GM12878 (cell line): ENCODE results near the gene MAP7. TPM values are rescaled to one million over a fixed set of nuclear protein-coding genes. Genes with fewer than 3 reads are reported as not detected.

Experiments
- ATAC-seq: fragments of 200-7000 bp; cut with Tn5 transposase; 3 replicates; pipeline ENCODE4 v1.9.1; 2020; ENCODE audit warnings: mild to moderate bottlenecking, moderate library complexity
- BruUV-seq: library from RNA; stranded (reverse); fragments of 400-500 nt; replicated peaks from 2 replicates; lab custom pipeline; 2021; lab: Mats Ljungman, UMichigan
- CTCF ChIA-PET: fragments of 300-600 bp; sonication (Branson Sonifier 250); formaldehyde crosslinking; extraction: SDS; loops from one replicate; lab custom pipeline; 2021; ENCODE audit warnings: inconsistent platforms; lab: Yijun Ruan, JAX
- POLR2A ChIA-PET: fragments of 350-600 bp; formaldehyde crosslinking; extraction: SDS; loops from one replicate; lab custom pipeline; 2021; ENCODE audit warnings: inconsistent platforms; lab: Charles Lee
- RAD21 ChIA-PET: fragments of 300-600 bp; sonication (Branson Sonifier 250); formaldehyde crosslinking; loops from one replicate; lab custom pipeline; 2023; ENCODE audit warnings: antibody characterized with exemption; ENCODE audit not compliant: unreplicated experiment; lab: Charles Lee
- SMC1A ChIA-PET: fragments of 300-600 bp; sonication (Branson Sonifier 250); formaldehyde crosslinking; loops from one replicate; lab custom pipeline; 2023; ENCODE audit not compliant: unreplicated experiment, uncharacterized antibody; lab: Charles Lee
- DNase-seq: peaks from one replicate; pipeline ENCODE4 v3.0.0-alpha.2; 2011; ENCODE audit warnings: low read depth, low spot score
- FAIRE-seq: peaks from 3 replicates; lab custom pipeline; 2011; peaks lifted over from hg19 to GRCh38; lab: Jason Lieb, UNC
- H2AFZ ChIP-seq: 2 replicates; pipeline ENCODE4 v1.6.0; 2011; ENCODE audit warnings: low read depth, low read length, control low read depth; ENCODE audit not compliant: control insufficient read depth
- H3K27ac ChIP-seq: 2 replicates; pipeline ENCODE4 v1.5.1; 2011; ENCODE audit warnings: control low read depth; ENCODE audit not compliant: control insufficient read depth, insufficient read depth
- H3K27me3 ChIP-seq, 2 experiments: replicated peaks in 1 of 2; 2 replicates each; pipeline versions ENCODE4 v1.6.0 to v1.6.1; 2011; ENCODE audit warnings: low read length in 1 of 2; ENCODE audit not compliant: control insufficient read depth in 2 of 2, insufficient read depth in 2 of 2
- H3K36me3 ChIP-seq, 2 experiments: 2 replicates each; pipeline ENCODE4 v1.5.1; 2011; ENCODE audit warnings: low read length in 1 of 2; ENCODE audit not compliant: control insufficient read depth in 2 of 2, insufficient read depth in 2 of 2
- H3K4me1 ChIP-seq: 2 replicates; pipeline ENCODE4 v1.6.1; 2011; ENCODE audit warnings: mild to moderate bottlenecking, low read length, moderate library complexity, mixed read lengths; ENCODE audit not compliant: control insufficient read depth, insufficient read depth
- H3K4me2 ChIP-seq: 2 replicates; pipeline ENCODE4 v1.6.0; 2011; ENCODE audit warnings: control low read depth; ENCODE audit not compliant: control insufficient read depth, insufficient read depth
- H3K4me3 ChIP-seq: fragments of 200-600 bp; sonication (generic); 2 replicates; pipeline ENCODE4 v1.5.1; 2016
- H3K79me2 ChIP-seq: 2 replicates; pipeline ENCODE4 v1.6.0; 2011; ENCODE audit warnings: low read length; ENCODE audit not compliant: control insufficient read depth, insufficient read depth
- H3K9ac ChIP-seq: 2 replicates; pipeline ENCODE4 v1.8.0; 2011; ENCODE audit warnings: low read length, control low read depth, mixed read lengths; ENCODE audit not compliant: control insufficient read depth, insufficient read depth
- H3K9me3 ChIP-seq: replicated peaks from 3 replicates; pipeline ENCODE4 v1.5.1; 2011; ENCODE audit warnings: mild to moderate bottlenecking, low read length; ENCODE audit not compliant: control insufficient read depth, insufficient read depth
- H4K20me1 ChIP-seq: 2 replicates; pipeline ENCODE4 v1.6.0; 2011; ENCODE audit not compliant: control insufficient read depth, insufficient read depth
- CEBPZ ChIP-seq: fragments of 150-350 bp; IDR thresholded peaks from 2 replicates; pipeline ENCODE4 v1.6.1; 2016; ENCODE audit warnings: low read depth, low read length
- GABPA ChIP-seq: IDR thresholded peaks from 2 replicates; pipeline ENCODE4 v1.6.1; 2014; ENCODE audit warnings: antibody characterized with exemption, low read depth, mild to moderate bottlenecking, inconsistent platforms
- RB1 ChIP-seq: fragments of 450-650 bp; formaldehyde crosslinking; IDR thresholded peaks from 2 replicates; pipeline ENCODE4 v1.6.1; 2017; ENCODE audit warnings: mild to moderate bottlenecking, borderline replicate concordance
- RBBP5 ChIP-seq: fragments of 200-600 bp; sonication (generic); conservative IDR thresholded peaks from 2 replicates; pipeline ENCODE4 v1.6.1; 2016
- SMAD1 ChIP-seq: fragments of 450-650 bp; IDR thresholded peaks from 2 replicates; pipeline ENCODE4 v1.6.1; 2018; ENCODE audit warnings: mild to moderate bottlenecking, low read depth; ENCODE audit not compliant: partially characterized antibody
- YBX1 ChIP-seq: fragments of 450-650 bp; IDR thresholded peaks from 2 replicates; pipeline ENCODE4 v1.6.1; 2016; ENCODE audit warnings: antibody characterized with exemption
- ZBTB33 ChIP-seq: fragments of 450-650 bp; IDR thresholded peaks from 2 replicates; pipeline ENCODE4 v1.6.1; 2017; ENCODE audit warnings: mild to moderate bottlenecking
- ZNF24 ChIP-seq: fragments of 450-650 bp; IDR thresholded peaks from 2 replicates; pipeline ENCODE4 v1.6.1; 2017; ENCODE audit warnings: antibody characterized with exemption, mild to moderate bottlenecking
- WGBS: methylation state at CpG from one replicate; pipeline ENCODE4 v1.1.6; 2016; ENCODE audit warnings: low lambda C conversion rate; ENCODE audit not compliant: insufficient replicate concordance, insufficient coverage; ENCODE audit errors: missing lambda C conversion rate; 5-methylcytosine and 5-hydroxymethylcytosine counted together
- in situ Hi-C: fragments of 300-500 bp; cut with MboI; formaldehyde crosslinking; loops from 9 replicates; pipeline ENCODE4 v1.14.3; 2018; ENCODE audit warnings: mixed read lengths
- intact Hi-C: fragments of 100-400 bp; cut with micrococcal nuclease; formaldehyde crosslinking; loops from one replicate; pipeline ENCODE4 v1.14.2; 2022; ENCODE audit not compliant: unreplicated experiment
- polyA plus RNA-seq, 11 experiments: library from polyadenylated mRNA; depleted of rRNA in 4 of 11; unstranded in 6 of 11; stranded (reverse) in 5 of 11; fragments of >200 nt; fragmentation: Nextera tagmentation in 4 of 11; fragmentation: Illumina TruSeq in 1 of 11; extraction: Ambion mirVana in 4 of 11; extraction: Trizol in 1 of 11; gene quantifications; 1 replicate in 1 of 11; 2 replicates in 10 of 11; pipeline versions ENCODE4 v1.2.1 to v1.2.3, GENCODE V29; 2011 to 2016; ENCODE audit warnings: inconsistent platforms in 2 of 11, missing spikeins in 2 of 11, low read depth in 1 of 11
- total RNA-seq, 4 experiments: library from RNA; depleted of rRNA in 3 of 4; stranded (reverse); fragments of >200 nt in 3 of 4; fragmentation: Illumina TruSeq in 1 of 4; extraction: Trizol in 1 of 4; gene quantifications; 2 replicates each; pipeline versions ENCODE4 v1.2.1 to v1.2.3, GENCODE V29; 2013 to 2021

Gene MAP7
- total and polyA plus RNA-seq, 10 of the 15 experiments (the other 5 are each of a cell fraction or from before 2014, with no cell fraction given): 0.04 to 0.17 (median 0.08) TPM; not detected in 2

GRCh38 chr6:136359851-136360250, 190.4 kb downstream of the MAP7 start (continued):
- TF ChIP-seq CEBPZ (no peak), YBX1 (no peak), SMAD1 (no peak), ZNF24 (no peak)

GRCh38 chr6:136351518-136352110, 198.6 kb downstream of the MAP7 start:
- ChIA-PET CTCF (no interaction called here), SMC1A (no interaction called here), POLR2A (no interaction called here), RAD21 (no interaction called here)
- Histone ChIP-seq H3K27ac (no peak overlapping the region), H3K27me3 (peaks cover 0 to 2% of the 10 kb centered on the region in 2 experiments; a peak in 2 of 4 replicates), H3K4me1 (no peaks in the 10 kb centered on the region), H3K4me2 (no peak overlapping the region), H3K4me3 (no peak overlapping the region), H2AFZ (no peak overlapping the region), H3K9me3 (no peaks in the 10 kb centered on the region), H3K36me3 (no peaks in the 10 kb centered on the region), H3K79me2 (no peaks in the 10 kb centered on the region), H3K9ac (no peak overlapping the region), H4K20me1 (no peaks in the 10 kb centered on the region)
- intact Hi-C loops (no loop called here), in situ Hi-C loops (no loop called here)
- no TSS peak for BruUV-seq
- DNase-seq (no peak), FAIRE-seq (no peak), ATAC-seq (no peak)
- no peak for TF ChIP-seq RBBP5
- no peak for TF ChIP-seq ZBTB33
- TF ChIP-seq RB1: no peak
- no peak for TF ChIP-seq GABPA
- WGBS: 22% methylated on average over 2 of the region's 2 CpGs
